DMS 273 treated with DMSO at 0.1 percent for 48 hours (cell line): ENCODE results near the gene ZNF710.
"Not testable (repeated sequence)": the region's sequence is repeated elsewhere in the genome, so short reads cannot be mapped to it uniquely, and the experiment has no call there.

ENCODE experiments used
- DNase-seq: peaks from one replicate; lab custom pipeline; 2025; lab: John Stamatoyannopoulos, UW

The ZNF710 gene

GRCh38 chr15:90062023-90062442, 60.9 kb downstream of the ZNF710 start:
- DNase-seq = no peak

DNA sequence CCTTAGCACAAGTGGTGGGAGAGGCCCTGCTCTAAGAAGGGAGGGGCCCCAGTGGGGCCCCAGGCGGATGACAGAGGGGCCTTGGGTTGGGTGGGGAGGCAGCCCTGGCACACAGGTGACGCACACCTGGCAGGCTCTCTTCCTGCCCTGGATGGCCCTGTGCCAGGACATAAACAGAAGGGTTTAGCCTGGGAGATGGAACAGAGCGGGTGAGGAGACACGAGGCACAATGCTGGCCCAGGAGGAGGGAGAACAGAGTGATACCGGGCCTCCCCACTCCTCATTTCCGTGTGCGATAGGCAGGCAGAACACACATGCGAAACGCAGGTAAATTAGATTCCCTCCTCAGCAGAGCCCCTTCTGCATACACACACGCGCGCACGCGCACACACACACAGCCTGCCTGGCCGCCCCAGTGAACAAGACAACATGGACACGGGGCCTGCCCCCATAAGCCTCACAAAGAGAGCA, 61.4 kb downstream of the ZNF710 start:
- no peak for DNase-seq

GRCh38 chr15:90062973-90063769, 62.0 kb downstream of the ZNF710 start:
- DNase-seq = no peak

DNA sequence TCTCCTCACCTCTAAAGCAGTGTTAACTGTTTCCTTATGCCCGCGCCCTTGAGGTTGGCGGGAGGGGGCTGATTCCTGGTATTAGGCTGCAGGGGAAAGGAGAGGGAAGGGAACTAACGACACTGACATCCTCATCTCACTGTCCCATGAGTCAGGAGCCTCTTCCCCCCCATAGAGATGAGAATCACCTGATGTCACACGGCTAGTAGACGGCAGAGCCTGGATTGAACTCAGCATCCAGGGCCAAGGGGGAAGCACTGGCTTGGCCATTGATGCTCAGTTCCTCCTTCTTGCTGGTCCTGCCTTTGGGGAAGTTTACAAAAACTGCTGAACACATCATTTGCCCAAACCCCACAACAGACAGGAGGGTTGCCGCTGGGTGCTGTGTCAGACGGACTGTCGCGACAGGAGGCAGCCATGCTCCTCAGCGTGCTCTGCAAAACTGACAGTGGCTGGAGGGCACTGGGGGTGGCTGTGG, 62.7 kb downstream of the ZNF710 start:
- DNase-seq = no peak

- no peak for DNase-seq
These were observed 64.0 kb downstream of the ZNF710 start for GRCh38 chr15:90064911-90065681.

GRCh38 chr15:90065682-90066049, 64.5 kb downstream of the ZNF710 start:
- DNase-seq = no peak

DNA sequence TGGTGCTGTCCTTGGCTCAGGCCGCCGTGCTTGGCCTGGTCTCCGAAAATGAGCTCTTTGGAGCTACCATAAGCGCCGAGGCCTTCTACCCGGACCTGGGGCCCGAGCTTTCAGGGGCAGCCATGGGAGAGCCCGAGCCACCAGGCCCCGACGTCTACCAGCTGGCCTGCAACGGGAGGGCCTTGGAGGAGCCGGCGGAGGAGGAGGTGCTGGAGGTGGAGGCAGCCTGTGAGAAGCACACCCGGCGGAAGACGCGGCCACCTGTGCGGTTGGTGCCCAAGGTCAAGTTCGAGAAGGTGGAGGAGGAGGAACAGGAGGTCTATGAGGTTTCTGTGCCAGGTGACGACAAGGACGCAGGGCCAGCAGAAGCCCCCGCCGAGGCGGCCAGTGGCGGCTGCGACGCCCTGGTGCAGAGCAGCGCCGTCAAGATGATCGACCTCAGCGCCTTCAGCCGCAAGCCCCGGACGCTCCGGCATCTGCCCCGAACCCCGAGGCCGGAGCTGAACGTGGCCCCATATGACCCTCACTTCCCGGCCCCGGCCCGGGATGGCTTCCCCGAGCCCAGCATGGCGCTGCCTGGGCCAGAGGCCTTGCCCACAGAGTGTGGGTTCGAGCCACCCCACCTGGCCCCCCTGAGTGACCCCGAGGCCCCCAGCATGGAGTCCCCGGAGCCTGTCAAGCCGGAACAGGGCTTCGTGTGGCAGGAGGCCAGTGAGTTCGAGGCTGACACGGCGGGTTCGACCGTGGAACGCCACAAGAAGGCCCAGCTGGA, 66.2 kb downstream of the ZNF710 start:
- DNase-seq = no peak

DNA sequence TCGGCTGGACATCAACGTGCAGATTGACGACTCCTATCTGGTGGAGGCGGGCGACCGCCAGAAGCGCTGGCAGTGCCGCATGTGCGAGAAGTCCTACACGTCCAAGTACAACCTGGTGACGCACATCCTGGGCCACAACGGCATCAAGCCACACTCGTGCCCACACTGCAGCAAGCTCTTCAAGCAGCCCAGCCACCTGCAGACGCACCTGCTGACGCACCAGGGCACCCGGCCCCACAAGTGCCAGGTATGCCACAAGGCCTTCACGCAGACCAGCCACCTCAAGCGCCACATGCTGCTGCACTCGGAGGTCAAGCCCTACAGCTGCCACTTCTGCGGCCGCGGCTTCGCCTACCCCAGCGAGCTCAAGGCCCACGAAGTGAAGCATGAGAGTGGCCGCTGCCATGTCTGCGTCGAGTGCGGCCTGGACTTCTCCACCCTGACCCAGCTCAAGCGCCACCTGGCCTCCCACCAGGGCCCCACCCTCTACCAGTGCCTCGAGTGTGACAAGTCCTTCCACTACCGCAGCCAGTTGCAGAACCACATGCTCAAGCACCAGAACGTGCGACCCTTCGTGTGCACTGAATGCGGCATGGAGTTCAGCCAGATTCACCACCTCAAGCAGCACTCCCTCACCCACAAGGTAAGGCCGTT, 67.0 kb downstream of the ZNF710 start:
- DNase-seq = no peak

GRCh38 chr15:90070623-90071022, 69.5 kb downstream of the ZNF710 start:
- DNase-seq = not testable (repeated sequence)

DNA sequence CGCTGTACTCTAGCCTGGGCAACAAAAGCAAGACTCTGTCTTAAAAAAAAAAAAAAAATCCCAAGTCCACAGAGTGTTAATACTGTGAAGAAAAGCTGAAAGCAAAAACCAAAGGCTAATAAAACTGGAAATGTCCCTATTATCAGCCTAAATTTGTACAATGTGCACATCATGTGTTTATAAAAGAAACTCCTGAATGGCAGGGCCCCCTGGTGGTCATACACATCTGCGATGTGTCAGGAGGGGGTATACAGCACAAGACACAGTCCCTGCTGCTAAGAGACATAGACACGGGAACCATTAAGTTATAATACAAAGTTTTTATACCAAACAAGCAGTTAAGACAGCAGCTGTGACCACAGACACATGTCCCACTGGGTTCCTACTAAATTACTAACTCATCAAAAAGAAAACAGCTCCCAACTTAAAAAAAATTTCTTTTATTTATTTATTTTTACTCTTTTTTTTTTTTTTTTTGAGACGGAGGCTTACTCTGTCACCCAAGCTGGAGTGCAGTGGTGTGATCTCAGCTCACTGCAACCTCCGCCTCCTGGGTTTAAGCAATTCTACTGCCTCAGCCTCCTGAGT, 70.2 kb downstream of the ZNF710 start:
- no peak for DNase-seq

DNA sequence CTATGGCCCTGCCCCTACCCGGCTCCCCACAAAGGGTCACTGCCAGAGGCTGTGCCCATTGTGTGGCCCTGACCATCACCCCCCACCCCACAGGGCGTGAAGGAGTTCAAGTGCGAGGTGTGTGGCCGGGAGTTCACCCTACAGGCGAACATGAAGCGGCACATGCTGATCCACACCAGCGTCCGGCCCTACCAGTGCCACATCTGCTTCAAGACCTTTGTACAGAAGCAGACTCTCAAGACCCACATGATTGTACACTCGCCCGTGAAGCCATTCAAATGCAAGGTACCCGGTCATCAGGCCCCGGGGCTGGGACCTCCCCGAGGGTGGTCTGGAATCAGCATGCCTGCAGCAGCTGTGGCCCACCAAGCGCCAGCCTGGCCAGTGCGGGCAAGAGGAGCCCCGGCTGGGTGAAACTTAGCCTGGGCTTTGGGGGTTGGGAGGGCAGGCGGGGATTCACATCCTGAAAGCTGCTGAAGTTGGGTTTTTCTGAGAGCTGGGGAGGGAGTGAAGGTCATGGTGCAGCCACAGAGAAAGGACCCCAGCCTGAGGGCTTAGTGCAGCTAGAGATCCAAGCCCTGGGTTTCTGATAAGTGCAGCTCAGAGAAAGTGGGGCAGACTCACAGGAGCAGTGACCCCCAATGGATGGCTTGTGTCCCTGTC, 72.0 kb downstream of the ZNF710 start:
- no peak for DNase-seq

DNA sequence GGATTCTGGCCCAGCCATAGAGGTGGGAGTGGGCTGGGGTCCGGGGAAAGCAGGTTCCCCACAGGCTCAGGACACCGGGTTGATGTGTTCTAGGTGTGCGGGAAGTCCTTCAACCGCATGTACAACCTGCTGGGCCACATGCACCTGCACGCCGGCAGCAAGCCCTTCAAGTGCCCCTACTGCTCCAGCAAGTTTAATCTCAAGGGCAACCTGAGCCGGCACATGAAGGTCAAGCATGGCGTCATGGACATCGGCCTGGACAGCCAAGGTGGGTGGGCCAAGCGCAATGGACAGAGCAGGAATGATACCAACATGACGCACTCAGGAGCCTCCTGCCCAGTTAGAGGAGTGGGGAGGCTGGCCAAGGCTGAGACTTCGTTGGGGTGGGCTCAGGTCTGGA, 72.9 kb downstream of the ZNF710 start:
- DNase-seq = no peak

- DNase-seq = no peak
These were observed 73.8 kb downstream of the ZNF710 start for GRCh38 chr15:90074916-90075315.

DNA sequence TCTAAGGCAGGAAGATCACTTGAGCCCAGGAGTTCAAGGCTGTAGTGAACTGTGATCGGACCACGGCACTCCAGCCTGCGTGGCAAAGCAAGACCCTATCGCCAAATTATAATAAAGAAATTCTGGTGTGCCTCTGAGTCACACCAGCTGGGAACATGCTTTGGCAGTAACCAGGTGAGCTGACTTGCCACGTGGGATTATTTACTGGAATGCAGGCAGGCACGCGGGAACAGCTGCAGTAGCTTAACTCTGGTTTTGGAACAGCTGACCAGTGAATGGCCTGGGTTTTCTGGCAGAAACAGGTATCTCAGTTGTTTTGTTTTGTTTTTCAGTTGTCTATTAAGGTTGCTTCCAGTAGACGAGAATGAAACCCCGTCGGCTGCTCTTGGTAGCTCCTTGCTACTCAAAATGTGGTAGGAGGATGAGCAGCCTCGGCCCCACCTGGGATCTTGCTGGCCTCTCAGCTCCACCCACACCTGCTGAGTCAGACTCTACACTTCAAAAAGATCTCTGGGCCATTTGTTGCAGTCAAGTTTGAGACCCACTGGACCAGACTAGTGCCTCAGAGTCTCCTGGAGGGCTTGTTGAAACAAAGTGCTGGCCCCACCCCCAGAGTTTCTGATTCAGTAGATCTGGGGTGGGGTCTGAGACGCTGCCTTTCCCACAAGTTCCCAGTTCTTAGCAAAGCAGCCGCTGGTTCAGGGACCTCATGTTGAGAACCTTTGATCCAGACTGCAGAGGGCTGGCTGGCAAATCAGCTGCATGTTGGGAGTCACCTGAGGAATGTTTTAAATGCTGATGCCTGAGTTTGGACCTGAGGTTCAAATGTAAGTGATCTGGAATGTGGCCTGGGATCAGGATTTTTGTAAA, 74.5 kb downstream of the ZNF710 start:
- no peak for DNase-seq

DNA sequence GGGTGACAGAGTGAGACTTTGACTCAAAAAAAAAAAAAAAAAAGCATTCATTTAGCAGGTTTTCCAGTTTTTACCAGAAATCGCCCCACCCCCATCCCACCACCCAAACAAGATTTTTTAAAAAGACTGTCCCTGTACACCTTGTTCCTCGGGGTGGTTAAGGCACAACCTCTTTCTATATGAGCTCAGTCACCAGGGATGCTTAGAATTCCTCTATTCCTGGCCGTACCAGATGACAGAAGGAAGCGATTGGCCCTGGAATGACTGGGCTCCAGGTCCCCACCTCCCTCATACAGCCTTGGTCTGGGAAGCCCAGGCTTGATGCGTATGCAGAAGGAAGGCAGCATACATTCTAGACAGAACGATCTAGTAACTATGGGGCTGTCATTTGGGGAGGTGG, 75.6 kb downstream of the ZNF710 start:
- DNase-seq = no peak

- DNase-seq = no peak
These were observed 77.8 kb downstream of the ZNF710 start for GRCh38 chr15:90078965-90079364.

- DNase-seq = no peak
These were observed 78.7 kb downstream of the ZNF710 start for GRCh38 chr15:90079619-90080457.

DNA sequence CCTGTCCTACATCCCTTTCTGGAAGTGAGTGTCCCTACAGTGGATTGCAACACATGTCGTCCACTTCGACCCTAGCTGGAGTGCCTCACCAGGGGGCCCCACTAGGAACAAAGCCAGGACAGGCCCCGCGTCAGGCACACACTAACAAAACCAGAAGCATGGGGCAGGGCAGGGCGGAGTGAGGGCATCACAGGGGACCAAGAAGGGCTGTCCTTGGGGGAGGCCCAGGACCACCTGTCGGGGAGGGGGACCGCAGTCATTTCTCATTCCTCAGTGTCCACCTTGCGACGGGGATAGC, 79.3 kb downstream of the ZNF710 start:
- no peak for DNase-seq

DNA sequence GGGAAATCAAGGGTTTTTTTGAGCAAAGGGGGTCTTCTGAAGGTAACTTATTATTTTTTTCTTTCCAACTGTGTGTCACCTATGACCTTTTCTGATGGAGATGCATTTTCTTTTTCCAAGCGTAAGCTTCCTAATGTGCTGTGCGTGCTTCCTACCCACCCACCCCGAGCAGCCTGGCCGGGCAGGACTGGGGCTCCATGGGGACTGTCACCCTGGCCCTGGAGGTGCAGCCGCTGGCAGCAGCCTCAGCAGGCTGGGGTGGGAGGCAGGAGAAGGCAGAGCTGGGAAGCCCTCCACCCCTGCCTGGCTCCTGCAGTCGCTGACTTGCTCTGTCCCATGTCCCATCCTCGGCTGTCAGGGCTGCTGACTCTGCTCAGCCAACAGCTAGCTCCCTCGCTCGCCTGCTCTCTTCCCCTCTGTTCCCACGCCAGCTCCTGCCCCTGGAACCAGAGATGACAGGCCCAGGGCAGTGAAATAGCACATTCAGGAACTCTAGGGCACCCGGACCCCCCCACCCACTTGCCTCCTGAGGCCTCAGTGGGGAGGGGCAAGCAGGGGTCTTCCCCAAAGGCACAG, 79.8 kb downstream of the ZNF710 start:
- DNase-seq = no peak
